Esophagus squamous epithelium (tissue), 4 donors: Measurements from ENCODE around the gene GAMT.

Source experiments
- CTCF ChIP-seq, 6 experiments: fragments of 450-650 bp in 4 of 6; fragments of 200-600 bp in 2 of 6; sonication (generic) in 2 of 6; IDR thresholded peaks; one replicate each; pipeline ENCODE4 v1.5.1; 2016 to 2019; ENCODE audit warnings: antibody characterized with exemption in 6 of 6, mild to moderate bottlenecking in 4 of 6, moderate library complexity in 4 of 6
- POLR2A ChIP-seq, 4 donors: fragments of 450-650 bp; IDR thresholded peaks; one replicate each; pipeline ENCODE4 v1.6.1; 2017; ENCODE audit warnings: antibody characterized with exemption in 4 of 4, mild to moderate bottlenecking in 4 of 4, moderate library complexity in 3 of 4

DNA sequence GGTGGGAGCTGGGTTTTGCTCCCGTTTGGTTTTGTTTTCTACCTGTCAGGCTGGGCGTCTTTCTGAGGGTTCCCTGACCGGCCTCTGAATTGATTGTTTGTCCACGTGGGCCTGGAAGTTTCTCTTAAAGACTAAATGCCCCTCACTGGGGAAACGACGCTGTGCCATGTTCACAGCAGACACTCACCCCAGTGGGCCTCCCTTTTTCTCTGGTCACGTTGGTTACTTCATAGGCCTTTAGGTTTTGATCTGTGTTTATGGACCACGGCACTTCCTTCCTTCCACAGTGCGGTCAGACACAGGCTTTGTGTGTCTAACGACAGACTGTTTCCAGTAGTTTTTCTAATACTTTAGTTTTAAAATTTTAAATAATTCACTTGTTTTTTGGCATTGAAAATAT lies 37.7 kb downstream of the GAMT start:
- TF ChIP-seq POLR2A (IDR thresholded peaks at IDR 0.05), result no peak
- TF ChIP-seq CTCF (IDR thresholded peaks at IDR 0.05), result no peak
